ENCODE data around the gene SPACDR. TPM values are rescaled to one million over a fixed set of nuclear protein-coding genes. Genes with fewer than 3 reads are reported as not detected.
A peak's percentile ranks its signal among the peaks of the same experiment; 100 is the strongest.

Gene SPACDR
- total and polyA plus RNA-seq, 12 donors = 0.36 to 2.9 (median 0.64) TPM; not detected in 6

GRCh38 chr7:100490483-100491191 lies 26.6 kb upstream of the SPACDR start:
- H3K27me3 ChIP-seq = no peaks in the 10 kb centered on the region
- 91 to 93% (median 92%) methylated on average over 9 to 25 of the region's 25 CpGs for WGBS, 4 donors

GRCh38 chr7:100489824-100490223 lies 25.8 kb upstream of the SPACDR start:
- H3K4me3 ChIP-seq = no peak overlapping the region
- TF ChIP-seq CTCF (IDR thresholded peaks at IDR 0.05) (no peak), POLR2A (IDR thresholded peaks at IDR 0.05) (no peak)
- no peaks in the 10 kb centered on the region for H3K36me3 ChIP-seq (replicated peaks in 1 of 2)
- H3K27me3 ChIP-seq = no peaks in the 10 kb centered on the region
- H3K27ac ChIP-seq = no peak overlapping the region
- H3K9me3 ChIP-seq (replicated peaks in 1 of 3) = no peaks in the 10 kb centered on the region
- intact Hi-C loops (cut with DNase I) = no loop called here
- WGBS, 4 donors = 49 to 64% (median 61%) methylated on average over 9 of the region's 9 CpGs
- DNase-seq = peak in 3 of 7 donors; percentile 32 to 95 (median 46)
- peaks cover 6 to 11% of the 10 kb centered on the region in 2 donors for H3K4me1 ChIP-seq (replicated peaks in 1 of 2)

More at GRCh38 chr7:100490483-100491191, 26.6 kb upstream of the SPACDR start:
- Histone ChIP-seq H3K4me3 (no peak overlapping the region), H3K36me3 (replicated peaks in 1 of 2) (no peaks in the 10 kb centered on the region), H3K9me3 (replicated peaks in 1 of 3) (no peaks in the 10 kb centered on the region), H3K27ac (no peak overlapping the region), H3K4me1 (replicated peaks in 1 of 2) (peaks cover 0 to 6% of the 10 kb centered on the region in 2 donors)
- intact Hi-C loops (cut with DNase I) = no loop called here
- TF ChIP-seq POLR2A (IDR thresholded peaks at IDR 0.05) = no peak
- TF ChIP-seq CTCF (IDR thresholded peaks at IDR 0.05) = no peak
- DNase-seq = no peak

- intact Hi-C loops (cut with DNase I) = no loop called here
- no peaks in the 10 kb centered on the region for H3K9me3 ChIP-seq (replicated peaks in 1 of 3)
- WGBS, 4 donors = 13 to 76% (median 71%) methylated on average over 1 to 10 of the region's 10 CpGs
- no peak overlapping the region for H3K27ac ChIP-seq
- TF ChIP-seq POLR2A (IDR thresholded peaks at IDR 0.05) (no peak), CTCF (IDR thresholded peaks at IDR 0.05) (no peak)
- H3K4me3 ChIP-seq = no peak overlapping the region
- DNase-seq = peak in 1 of 7 donors; percentile 24
- H3K36me3 ChIP-seq (replicated peaks in 1 of 2) = no peaks in the 10 kb centered on the region
- peaks cover 6 to 11% of the 10 kb centered on the region in 2 donors for H3K4me1 ChIP-seq (replicated peaks in 1 of 2)
- H3K27me3 ChIP-seq = no peaks in the 10 kb centered on the region
Observed at GRCh38 chr7:100489121-100489520, 25.1 kb upstream of the SPACDR start.

GRCh38 chr7:100488333-100489095 lies 24.5 kb upstream of the SPACDR start:
- intact Hi-C loops (cut with DNase I) = no loop called here
- DNase-seq = peak in 1 of 7 donors; percentile 19
- peaks cover 6 to 11% of the 10 kb centered on the region in 2 donors for H3K4me1 ChIP-seq (replicated peaks in 1 of 2)
- H3K27ac ChIP-seq = no peak overlapping the region
- H3K27me3 ChIP-seq = no peaks in the 10 kb centered on the region
- no peak overlapping the region for H3K4me3 ChIP-seq
- no peak for TF ChIP-seq CTCF (IDR thresholded peaks at IDR 0.05)
- no peak for TF ChIP-seq POLR2A (IDR thresholded peaks at IDR 0.05)
- 75 to 83% (median 79%) methylated on average over 17 to 44 of the region's 44 CpGs for WGBS, 4 donors
- H3K36me3 ChIP-seq (replicated peaks in 1 of 2) = no peaks in the 10 kb centered on the region
- no peaks in the 10 kb centered on the region for H3K9me3 ChIP-seq (replicated peaks in 1 of 3)

All from adrenal gland (tissue), 12 donors.